HG03103 (cell line): ENCODE results near the gene AGBL1.
"Not testable (repeated sequence)": the region's sequence is repeated elsewhere in the genome, so short reads cannot be mapped to it uniquely, and the experiment has no call there.

ENCODE experiments used
- ATAC-seq: cut with Tn5 transposase; IDR thresholded peaks from one replicate; pipeline ENCODE4 v1.9.1; 2021; ENCODE audit warnings: low read depth; ENCODE audit not compliant: unreplicated experiment

The AGBL1 gene

GRCh38 chr15:86488046-86488445, 408.4 kb downstream of the AGBL1 start:
- no peak for ATAC-seq

- ATAC-seq: no peak
These were observed 410.3 kb downstream of the AGBL1 start for GRCh38 chr15:86489981-86490380.

- no peak for ATAC-seq
These were observed 411.4 kb downstream of the AGBL1 start for GRCh38 chr15:86491118-86491517.

GRCh38 chr15:86493884-86494283, 414.2 kb downstream of the AGBL1 start:
- ATAC-seq: no peak

GRCh38 chr15:86494475-86494874, 414.8 kb downstream of the AGBL1 start:
- ATAC-seq: no peak

- ATAC-seq: no peak
These were observed 422.6 kb downstream of the AGBL1 start for GRCh38 chr15:86502301-86502700.

GRCh38 chr15:86505951-86506350, 426.3 kb downstream of the AGBL1 start:
- ATAC-seq: no peak

- ATAC-seq: no peak
These were observed 426.7 kb downstream of the AGBL1 start for GRCh38 chr15:86506401-86506800.

- ATAC-seq: no peak
These were observed 436.0 kb downstream of the AGBL1 start for GRCh38 chr15:86515625-86516024.

GRCh38 chr15:86522721-86523120, 443.1 kb downstream of the AGBL1 start:
- ATAC-seq: no peak

- ATAC-seq: no peak
These were observed 447.4 kb downstream of the AGBL1 start for GRCh38 chr15:86526938-86527690.

- not testable (repeated sequence) for ATAC-seq
These were observed 448.4 kb downstream of the AGBL1 start for GRCh38 chr15:86528094-86528493.

- ATAC-seq: no peak
These were observed 458.5 kb downstream of the AGBL1 start for GRCh38 chr15:86538141-86538540.

- no peak for ATAC-seq
These were observed 461.3 kb downstream of the AGBL1 start for GRCh38 chr15:86540840-86541467.

- no peak for ATAC-seq
These were observed 461.9 kb downstream of the AGBL1 start for GRCh38 chr15:86541540-86541939.

GRCh38 chr15:86550075-86550474, 470.4 kb downstream of the AGBL1 start:
- no peak for ATAC-seq

- no peak for ATAC-seq
These were observed 473.4 kb downstream of the AGBL1 start for GRCh38 chr15:86553108-86553507.

- ATAC-seq: no peak
These were observed 475.4 kb downstream of the AGBL1 start for GRCh38 chr15:86555098-86555497.

GRCh38 chr15:86555939-86556338, 476.3 kb downstream of the AGBL1 start:
- ATAC-seq: no peak

GRCh38 chr15:86556396-86557017, 476.8 kb downstream of the AGBL1 start:
- no peak for ATAC-seq

GRCh38 chr15:86557018-86557550, 477.4 kb downstream of the AGBL1 start:
- ATAC-seq: no peak

GRCh38 chr15:86558252-86558651, 478.6 kb downstream of the AGBL1 start:
- no peak for ATAC-seq
